HFF-Myc (cell line): ENCODE results near the gene CCL25.
"Not testable (repeated sequence)": the region's sequence is repeated elsewhere in the genome, so short reads cannot be mapped to it uniquely, and the experiment has no call there.

ENCODE experiments used
- DNase-seq: peaks from one replicate; pipeline ENCODE4 v3.0.0-alpha.2; 2011; ENCODE audit warnings: low read depth; ENCODE audit errors: extremely low read depth
- H3K4me3 ChIP-seq: replicated peaks from 2 replicates; pipeline ENCODE4 v1.5.1; 2011; ENCODE audit warnings: low read depth, mild to moderate bottlenecking, control low read depth, low read length
- TF ChIP-seq, protein P1 (sequence below): IDR thresholded peaks from 2 replicates; pipeline ENCODE4 v1.5.1; 2012; ENCODE audit warnings: mild to moderate bottlenecking, low read depth, low read length, control low read depth; ENCODE audit errors: missing control alignments

The CCL25 gene

DNA sequence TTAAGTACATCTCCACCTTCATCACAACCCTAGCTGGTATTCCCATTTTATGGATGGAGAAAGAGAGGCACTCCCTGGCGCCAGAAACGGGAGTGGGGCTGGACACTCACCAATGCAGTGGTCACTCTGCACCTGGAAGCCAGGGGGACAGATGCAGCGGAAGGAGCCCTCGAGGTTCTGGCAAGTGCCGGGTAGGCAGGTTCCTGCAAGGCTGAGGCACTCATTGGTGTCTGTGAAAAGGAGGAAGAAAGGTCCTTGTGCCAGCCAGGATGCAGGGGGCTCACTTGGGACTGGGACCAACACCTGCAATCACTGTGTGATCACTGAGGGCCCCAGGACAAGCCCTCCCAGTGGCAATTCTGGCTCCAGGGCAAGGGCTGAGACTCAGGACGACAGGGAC lies 41.8 kb downstream of the CCL25 start:
- no peak overlapping the region for H3K4me3 ChIP-seq
- TF ChIP-seq, protein P1, sequence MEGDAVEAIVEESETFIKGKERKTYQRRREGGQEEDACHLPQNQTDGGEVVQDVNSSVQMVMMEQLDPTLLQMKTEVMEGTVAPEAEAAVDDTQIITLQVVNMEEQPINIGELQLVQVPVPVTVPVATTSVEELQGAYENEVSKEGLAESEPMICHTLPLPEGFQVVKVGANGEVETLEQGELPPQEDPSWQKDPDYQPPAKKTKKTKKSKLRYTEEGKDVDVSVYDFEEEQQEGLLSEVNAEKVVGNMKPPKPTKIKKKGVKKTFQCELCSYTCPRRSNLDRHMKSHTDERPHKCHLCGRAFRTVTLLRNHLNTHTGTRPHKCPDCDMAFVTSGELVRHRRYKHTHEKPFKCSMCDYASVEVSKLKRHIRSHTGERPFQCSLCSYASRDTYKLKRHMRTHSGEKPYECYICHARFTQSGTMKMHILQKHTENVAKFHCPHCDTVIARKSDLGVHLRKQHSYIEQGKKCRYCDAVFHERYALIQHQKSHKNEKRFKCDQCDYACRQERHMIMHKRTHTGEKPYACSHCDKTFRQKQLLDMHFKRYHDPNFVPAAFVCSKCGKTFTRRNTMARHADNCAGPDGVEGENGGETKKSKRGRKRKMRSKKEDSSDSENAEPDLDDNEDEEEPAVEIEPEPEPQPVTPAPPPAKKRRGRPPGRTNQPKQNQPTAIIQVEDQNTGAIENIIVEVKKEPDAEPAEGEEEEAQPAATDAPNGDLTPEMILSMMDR = no peak
- no peak for DNase-seq

- TF ChIP-seq, protein P1 = no peak
- no peak for DNase-seq
- H3K4me3 ChIP-seq = no peak overlapping the region
These were observed 42.9 kb downstream of the CCL25 start for GRCh38 chr19:8095354-8095886.

GRCh38 chr19:8096071-8096470 lies 43.5 kb downstream of the CCL25 start:
- DNase-seq = no peak
- H3K4me3 ChIP-seq = no peak overlapping the region
- TF ChIP-seq, protein P1 = no peak

GRCh38 chr19:8097198-8097597 lies 44.6 kb downstream of the CCL25 start:
- DNase-seq = no peak
- TF ChIP-seq, protein P1 = no peak
- no peak overlapping the region for H3K4me3 ChIP-seq

DNA sequence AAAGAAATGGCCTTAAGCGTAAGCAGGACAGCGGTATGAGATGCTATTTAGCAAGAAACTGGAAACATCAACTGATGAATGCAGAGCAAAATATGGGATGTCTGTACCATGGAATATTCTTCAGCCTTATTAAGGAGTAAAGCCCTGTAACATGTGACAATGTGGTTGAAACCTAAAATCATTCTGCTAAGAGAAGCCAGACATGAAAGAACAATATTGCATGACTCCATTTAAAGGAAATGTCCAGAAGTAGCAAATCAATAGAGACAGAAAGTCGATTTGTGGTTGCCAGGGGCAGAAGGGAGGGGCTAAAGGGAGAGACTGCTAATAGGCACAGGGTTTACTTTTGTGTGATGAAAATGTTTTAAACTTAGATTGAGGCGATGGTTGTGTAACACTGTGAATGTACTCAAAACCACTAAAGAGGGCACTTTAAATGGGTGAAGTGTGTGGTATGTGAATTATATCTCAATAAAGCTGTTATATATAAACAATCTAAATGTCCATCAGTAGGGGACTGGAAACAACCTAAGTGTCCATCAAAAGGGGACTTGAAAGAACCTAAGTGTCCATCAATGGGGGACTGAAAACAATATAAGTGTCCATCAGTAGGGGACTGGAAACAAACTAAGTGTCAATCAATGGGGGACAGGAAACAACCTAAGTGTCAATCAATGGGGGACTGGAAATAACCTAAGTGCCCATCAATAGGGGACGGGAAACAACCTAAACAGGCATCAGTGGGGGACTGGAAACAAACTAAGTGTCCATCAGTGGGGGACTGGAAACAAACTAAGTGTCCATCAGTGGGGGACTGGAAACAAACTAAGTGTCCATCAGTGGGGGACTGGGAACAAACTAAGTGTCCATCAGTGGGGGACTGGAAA lies 45.4 kb downstream of the CCL25 start:
- no peak overlapping the region for H3K4me3 ChIP-seq
- TF ChIP-seq, protein P1 = no peak
- DNase-seq = no peak

GRCh38 chr19:8101311-8101710 lies 48.8 kb downstream of the CCL25 start:
- TF ChIP-seq, protein P1 = no peak
- no peak for DNase-seq
- H3K4me3 ChIP-seq = no peak overlapping the region

DNA sequence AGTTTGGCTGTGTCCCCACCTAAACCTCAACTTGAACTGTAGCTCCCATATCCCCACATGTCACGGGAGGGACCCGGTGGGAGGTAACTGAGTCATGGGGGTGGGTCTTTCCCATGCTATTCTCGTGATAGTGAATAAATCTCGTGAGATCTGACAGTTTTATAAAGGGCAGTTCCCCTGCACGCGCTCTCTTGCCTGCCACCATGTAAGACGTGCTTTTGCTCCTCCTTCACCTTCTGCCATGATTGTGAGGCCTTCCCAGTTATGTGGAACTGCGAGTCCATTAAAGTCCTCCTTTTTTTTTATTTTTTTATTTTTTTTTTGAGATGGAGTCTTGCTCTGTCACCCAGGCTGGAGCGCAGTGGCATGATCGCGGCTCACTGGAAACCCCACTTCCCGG lies 49.4 kb downstream of the CCL25 start:
- not testable (repeated sequence) for DNase-seq, H3K4me3 ChIP-seq
